A172 (cell line): ENCODE measurements around the gene PSMG4. TPM values are rescaled to one million over a fixed set of nuclear protein-coding genes. Genes with fewer than 3 reads are reported as not detected.
A peak's percentile ranks its signal among the peaks of the same experiment; 100 is the strongest.

Experiments
- DNase-seq: peaks from one replicate; pipeline ENCODE4 v3.0.0-alpha.2; 2015; ENCODE audit warnings: low spot score
- total RNA-seq: library from RNA; depleted of rRNA; stranded (reverse); fragments of >200 nt; shearing (Covaris generic); gene quantifications from 2 replicates; pipeline ENCODE4 v1.2.3, GENCODE V29; 2014

PSMG4 gene
- total RNA-seq, 1 experiment from 2014 or later: 38.4 TPM

- no peak for DNase-seq
Measured at GRCh38 chr6:3276174-3277167, 17.7 kb downstream of the PSMG4 start.

- no peak for DNase-seq
Measured at GRCh38 chr6:3277251-3277650, 18.5 kb downstream of the PSMG4 start.

GRCh38 chr6:3277851-3278416, 19.2 kb downstream of the PSMG4 start:
- DNase-seq: no peak

- DNase-seq: no peak
Measured at GRCh38 chr6:3278691-3279090, 19.9 kb downstream of the PSMG4 start.

- no peak for DNase-seq
Measured at GRCh38 chr6:3280091-3280490, 21.3 kb downstream of the PSMG4 start.

- no peak for DNase-seq
Measured at GRCh38 chr6:3280866-3281465, 22.2 kb downstream of the PSMG4 start.

GRCh38 chr6:3281631-3282475, 23.1 kb downstream of the PSMG4 start:
- peak; percentile 98 for DNase-seq

GRCh38 chr6:3282476-3283236, 23.9 kb downstream of the PSMG4 start:
- no peak for DNase-seq

GRCh38 chr6:3283241-3283640, 24.5 kb downstream of the PSMG4 start:
- no peak for DNase-seq

- no peak for DNase-seq
Measured at GRCh38 chr6:3283641-3284435, 25.1 kb downstream of the PSMG4 start.

GRCh38 chr6:3284436-3284876, 25.7 kb downstream of the PSMG4 start:
- no peak for DNase-seq

GRCh38 chr6:3285049-3285639, 26.4 kb downstream of the PSMG4 start:
- no peak for DNase-seq

GRCh38 chr6:3285732-3286131, 27.0 kb downstream of the PSMG4 start:
- DNase-seq: no peak

- no peak for DNase-seq
Measured at GRCh38 chr6:3286641-3287171, 28.0 kb downstream of the PSMG4 start.

GRCh38 chr6:3287308-3287707, 28.6 kb downstream of the PSMG4 start:
- no peak for DNase-seq

- DNase-seq: no peak
Measured at GRCh38 chr6:3287976-3288707, 29.4 kb downstream of the PSMG4 start.

- no peak for DNase-seq
Measured at GRCh38 chr6:3288711-3289663, 30.2 kb downstream of the PSMG4 start.

GRCh38 chr6:3289664-3290055, 30.9 kb downstream of the PSMG4 start:
- no peak for DNase-seq
